A673 (cell line): Measurements from ENCODE around the gene GNG7.

Experiments
- EZH2 ChIP-seq: fragments of 200-600 bp; sonication (generic); IDR thresholded peaks from 2 replicates; pipeline ENCODE4 v1.6.1; 2017; ENCODE audit warnings: borderline replicate concordance, low read depth, mild to moderate bottlenecking, mixed read lengths, antibody characterized with exemption, low read length; ENCODE audit not compliant: poor library complexity, severe bottlenecking
- TF ChIP-seq, protein P1 (sequence below): fragments of 300-800, 200-600 bp; sonication (generic); conservative IDR thresholded peaks from 2 replicates; pipeline ENCODE4 v1.5.1; 2017; ENCODE audit warnings: low read depth, mild to moderate bottlenecking, antibody characterized with exemption, low read length, moderate library complexity, mixed read lengths

GRCh38 chr19:2487090-2487489 lies 215.4 kb downstream of the GNG7 start:
- TF ChIP-seq, protein P1, sequence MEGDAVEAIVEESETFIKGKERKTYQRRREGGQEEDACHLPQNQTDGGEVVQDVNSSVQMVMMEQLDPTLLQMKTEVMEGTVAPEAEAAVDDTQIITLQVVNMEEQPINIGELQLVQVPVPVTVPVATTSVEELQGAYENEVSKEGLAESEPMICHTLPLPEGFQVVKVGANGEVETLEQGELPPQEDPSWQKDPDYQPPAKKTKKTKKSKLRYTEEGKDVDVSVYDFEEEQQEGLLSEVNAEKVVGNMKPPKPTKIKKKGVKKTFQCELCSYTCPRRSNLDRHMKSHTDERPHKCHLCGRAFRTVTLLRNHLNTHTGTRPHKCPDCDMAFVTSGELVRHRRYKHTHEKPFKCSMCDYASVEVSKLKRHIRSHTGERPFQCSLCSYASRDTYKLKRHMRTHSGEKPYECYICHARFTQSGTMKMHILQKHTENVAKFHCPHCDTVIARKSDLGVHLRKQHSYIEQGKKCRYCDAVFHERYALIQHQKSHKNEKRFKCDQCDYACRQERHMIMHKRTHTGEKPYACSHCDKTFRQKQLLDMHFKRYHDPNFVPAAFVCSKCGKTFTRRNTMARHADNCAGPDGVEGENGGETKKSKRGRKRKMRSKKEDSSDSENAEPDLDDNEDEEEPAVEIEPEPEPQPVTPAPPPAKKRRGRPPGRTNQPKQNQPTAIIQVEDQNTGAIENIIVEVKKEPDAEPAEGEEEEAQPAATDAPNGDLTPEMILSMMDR: no peak
- TF ChIP-seq EZH2: no peak
